Loucy (cell line): ENCODE measurements around the gene ABCB9.

Source experiments
- CTCF ChIP-seq: fragments of 200-600 bp; sonication (generic); conservative IDR thresholded peaks from 2 replicates; pipeline ENCODE4 v1.5.1; 2014; ENCODE audit warnings: mild to moderate bottlenecking, antibody characterized with exemption, low read length
- EZH2phosphoT487 ChIP-seq: fragments of 200-600 bp; IDR thresholded peaks from 2 replicates; pipeline ENCODE4 v1.6.1; 2018; ENCODE audit warnings: antibody characterized with exemption, mild to moderate bottlenecking, moderate library complexity, borderline replicate concordance

GRCh38 chr12:122980183-122981035 is 14.1 kb upstream of the ABCB9 start, which contains the start of gene ARL6IP4:
- TF ChIP-seq CTCF (no peak), EZH2phosphoT487 (no peak)
